DMS79 treated with DMSO at 0.1 percent for 48 hours (cell line): ENCODE measurements around the gene SNX6.
"Not testable (repeated sequence)": the region's sequence is repeated elsewhere in the genome, so short reads cannot be mapped to it uniquely, and the experiment has no call there.

Source experiments
- DNase-seq: peaks from one replicate; lab custom pipeline; 2025; lab: John Stamatoyannopoulos, UW

SNX6 gene

GRCh38 chr14:34562776-34563150 lies 67.2 kb downstream of the SNX6 start:
- DNase-seq, result no peak

- DNase-seq, result not testable (repeated sequence)
Observed at GRCh38 chr14:34562037-34562775, 67.7 kb downstream of the SNX6 start.

GRCh38 chr14:34556498-34556829 lies 73.5 kb downstream of the SNX6 start:
- DNase-seq, result not testable (repeated sequence)

GRCh38 chr14:34555583-34556497 lies 74.1 kb downstream of the SNX6 start:
- DNase-seq, result not testable (repeated sequence)

- no peak for DNase-seq
Observed at GRCh38 chr14:34554540-34555250, 75.3 kb downstream of the SNX6 start.

- not testable (repeated sequence) for DNase-seq
Observed at GRCh38 chr14:34549276-34549966, 80.5 kb downstream of the SNX6 start.

GRCh38 chr14:34548472-34548981 lies 81.4 kb downstream of the SNX6 start:
- no peak for DNase-seq

- DNase-seq, result not testable (repeated sequence)
Observed at GRCh38 chr14:34547136-34547520, 82.8 kb downstream of the SNX6 start.

DNA sequence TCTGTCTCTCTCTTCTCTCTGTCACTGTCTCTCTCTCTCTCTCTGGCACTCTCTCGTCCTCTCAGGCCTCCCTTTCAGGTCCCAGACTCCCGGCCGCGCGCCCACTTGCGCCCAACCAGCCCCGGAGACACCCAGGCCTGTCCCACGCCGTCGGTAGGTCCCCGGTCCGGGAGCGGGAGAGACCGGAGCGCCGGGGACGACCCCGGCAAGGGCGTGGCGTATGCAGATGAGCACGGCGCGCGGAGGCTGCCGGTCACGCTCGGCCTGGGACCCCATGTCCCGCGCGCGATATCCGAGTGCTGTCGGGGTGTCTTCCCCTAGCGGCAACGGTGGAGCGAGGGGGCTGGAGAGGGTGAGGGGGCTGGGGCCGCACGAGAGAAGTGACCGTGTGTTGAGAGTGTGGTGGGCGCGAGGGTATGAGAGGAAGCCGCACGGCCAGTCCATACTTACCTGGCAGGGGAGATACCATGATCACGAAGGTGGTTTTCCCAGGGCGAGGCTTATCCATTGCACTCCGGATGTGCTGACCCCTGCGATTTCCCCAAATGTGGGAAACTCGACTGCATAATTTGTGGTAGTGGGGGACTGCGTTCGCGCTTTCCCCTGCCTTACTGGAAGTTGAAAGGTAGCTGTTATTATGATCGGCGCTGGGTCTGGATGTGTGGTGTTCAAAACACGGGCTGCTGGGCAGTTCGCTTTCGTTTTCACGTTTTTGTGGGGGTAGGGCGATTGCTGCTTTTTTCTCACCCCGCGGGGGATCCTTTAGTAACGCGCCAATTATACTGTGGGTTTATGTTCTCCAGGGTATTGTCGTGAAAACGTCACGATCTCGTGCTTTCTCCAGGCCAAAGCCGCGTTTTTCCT lies 83.4 kb downstream of the SNX6 start:
- DNase-seq, result not testable (repeated sequence)

- DNase-seq, result not testable (repeated sequence)
Observed at GRCh38 chr14:34540181-34541059, 89.5 kb downstream of the SNX6 start.

- DNase-seq, result no peak
Observed at GRCh38 chr14:34539407-34540180, 90.4 kb downstream of the SNX6 start, which contains the start of gene EAPP. Gene EAPP, minus strand, starts transcription at chr14:34539701. Its CDS starts 73 bp downstream, at chr14:34539628.

- DNase-seq, result no peak
Observed at GRCh38 chr14:34538871-34539406, 91.0 kb downstream of the SNX6 start.

- DNase-seq, result not testable (repeated sequence)
Observed at GRCh38 chr14:34538096-34538495, 91.9 kb downstream of the SNX6 start.

DNA sequence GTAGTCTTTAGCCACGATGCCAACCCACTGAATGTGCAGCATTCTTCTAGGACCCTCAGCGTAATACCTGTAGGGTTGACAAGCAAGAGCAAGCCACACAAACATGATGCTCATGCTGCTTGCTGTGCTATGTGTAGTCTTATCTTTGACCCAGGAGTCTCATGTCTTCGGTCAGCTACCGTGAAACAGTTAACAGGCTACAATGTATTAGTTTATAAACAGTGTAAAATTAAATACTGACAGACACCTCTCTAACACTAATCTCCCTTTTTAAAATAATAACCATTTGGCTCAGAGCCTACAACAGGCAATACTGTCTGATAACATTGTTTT lies 92.3 kb downstream of the SNX6 start:
- no peak for DNase-seq

GRCh38 chr14:34536951-34537676 lies 92.8 kb downstream of the SNX6 start:
- DNase-seq, result no peak

DNA sequence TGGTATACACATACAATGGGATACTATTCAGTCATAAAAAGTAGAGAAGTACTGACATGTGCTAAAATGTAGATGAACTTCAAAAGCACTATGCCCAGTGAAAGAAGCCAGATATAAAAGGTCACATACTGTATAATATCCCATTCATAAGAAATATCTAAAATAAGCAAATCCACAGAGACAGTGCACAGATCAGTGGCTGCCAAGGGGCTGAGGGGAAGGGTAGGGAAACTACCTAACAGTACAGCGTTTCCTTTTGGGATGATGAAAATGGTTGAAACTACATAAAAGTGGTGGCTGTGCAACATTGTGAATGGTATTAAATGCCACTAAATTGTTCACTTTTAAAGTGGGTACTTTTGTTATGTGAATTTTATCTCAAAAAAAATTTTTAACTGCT lies 102.4 kb downstream of the SNX6 start:
- no peak for DNase-seq

DNA sequence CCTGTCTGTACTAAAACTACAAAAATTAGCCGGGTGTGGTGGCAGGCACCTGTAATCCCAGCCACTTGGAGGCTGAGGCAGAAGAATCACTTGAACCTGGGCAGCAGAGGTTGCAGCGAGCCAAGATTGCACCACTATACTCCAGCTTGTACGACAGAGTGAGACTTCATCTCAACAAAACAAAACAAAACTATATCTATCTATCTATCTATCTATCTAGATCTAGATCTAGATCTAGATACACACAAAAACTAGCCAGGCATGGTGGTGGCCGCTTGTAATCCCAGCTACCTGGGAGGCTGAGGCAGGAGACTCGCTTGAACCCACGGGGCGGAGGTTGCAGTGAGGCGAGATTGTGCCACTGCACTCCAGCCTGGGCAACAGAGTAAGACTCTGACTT lies 105.7 kb downstream of the SNX6 start:
- not testable (repeated sequence) for DNase-seq

- no peak for DNase-seq
Observed at GRCh38 chr14:34522496-34522895, 107.5 kb downstream of the SNX6 start.
